Measurements from ENCODE around the gene OR13F1. TPM values are rescaled to one million over a fixed set of nuclear protein-coding genes. Genes with fewer than 3 reads are reported as not detected.

OR13F1 gene
- polyA plus RNA-seq, 1 of the 3 experiments (the other 2 are of a cell fraction): not detected

GRCh38 chr9:104553261-104553660 is 49.2 kb downstream of the OR13F1 start:
- TF ChIP-seq JUND (IDR thresholded peaks at IDR 0.05) (no peak; the same call in 1 of the 2 replicates), EP300 (IDR thresholded peaks at IDR 0.05; ENCODE audit: borderline replicate concordance in 1 of 2, low read depth in 1 of 2, low read length in 1 of 2) (no peak), PBX3 (IDR thresholded peaks at IDR 0.05) (no peak), YY1 (IDR thresholded peaks at IDR 0.05; ENCODE audit: low read depth) (no peak)
- no peak overlapping the region for H3K4me2 ChIP-seq
- no peaks in the 10 kb centered on the region for H3K36me3 ChIP-seq (replicated peaks in 1 of 2; ENCODE audit: control insufficient read depth in 1 of 2, insufficient read depth in 2 of 2, low read length in 1 of 2)
- POLR2A ChIA-PET: no interaction called here
- H3K9me3 ChIP-seq: no peaks in the 10 kb centered on the region
- no peak for DNase-seq
- H3K27ac ChIP-seq (ENCODE audit: low read depth in 2 of 2, low read length in 1 of 2): no peak overlapping the region
- no peaks in the 10 kb centered on the region; the same call in 1 of the 2 replicates for H3K9me2 ChIP-seq
- no peak overlapping the region for H3K9ac ChIP-seq
- H3F3A ChIP-seq (replicated peaks; ENCODE audit: insufficient read depth): no peaks in the 10 kb centered on the region
- WGBS (ENCODE audit: low lambda C conversion rate): 0% methylated on average over 1 of the region's 1 CpG
- no peaks in the 10 kb centered on the region for H3K27me3 ChIP-seq (ENCODE audit: insufficient read depth)
- H3K79me2 ChIP-seq (ENCODE audit: insufficient read depth): no peaks in the 10 kb centered on the region
- H2AFZ ChIP-seq (ENCODE audit: low read depth): peak overlapping the region; percentile 54; the same call in 1 of the 2 replicates
- H3K4me1 ChIP-seq (ENCODE audit: control insufficient read depth in 1 of 2, insufficient read depth in 2 of 2, low read depth in 1 of 2, low read length in 1 of 2): no peaks in the 10 kb centered on the region
- CTCF ChIA-PET: no interaction called here
- H3K4me3 ChIP-seq (ENCODE audit: low read depth in 2 of 2, low read length in 1 of 2): no peak overlapping the region
- H4K20me1 ChIP-seq (ENCODE audit: insufficient read depth): no peaks in the 10 kb centered on the region

Other genes with a start within 250 kb of the OR13F1 start
- not detected in 2 replicates for gene OR13C4, start 22.9 kb downstream of the OR13F1 start, polyA plus RNA-seq (2012; rRNA removed)
- gene OR13C3, start 32.6 kb downstream of the OR13F1 start, polyA plus RNA-seq (2012; rRNA removed): not detected in 2 replicates
- not detected in 2 replicates for gene OR13C8, start 64.9 kb downstream of the OR13F1 start, polyA plus RNA-seq (2012; rRNA removed)
- gene OR13C5, start 95.2 kb downstream of the OR13F1 start, polyA plus RNA-seq (2012; rRNA removed): not detected in 2 replicates
- gene OR13C2, start 101.4 kb downstream of the OR13F1 start, polyA plus RNA-seq (2012; rRNA removed): not detected in 2 replicates
- gene OR13C9, start 113.9 kb downstream of the OR13F1 start, polyA plus RNA-seq (2012; rRNA removed): not detected in 2 replicates
- not detected in 2 replicates for gene OR13D1, start 190.3 kb downstream of the OR13F1 start, polyA plus RNA-seq (2012; rRNA removed)
- gene NIPSNAP3A, start 243.4 kb downstream of the OR13F1 start, polyA plus RNA-seq (2012; rRNA removed): 29.2 and 48.9 TPM in 2 replicates

Measured in SK-N-SH (cell line).